Osteoblast (primary cell): ENCODE measurements around the gene KRT2. TPM values are rescaled to one million over a fixed set of nuclear protein-coding genes. Genes with fewer than 3 reads are reported as not detected.

Source experiments
- DNase-seq: peaks from one replicate; pipeline ENCODE4 v3.0.0; 2011; ENCODE audit warnings: low spot score, mixed read lengths; ENCODE audit not compliant: insufficient read length; ENCODE audit errors: missing footprints
- H2AFZ ChIP-seq: 2 replicates; pipeline ENCODE4 v1.6.0; 2011; ENCODE audit warnings: mild to moderate bottlenecking, low read length
- H3K27ac ChIP-seq: 2 replicates; pipeline ENCODE4 v1.5.1; 2011; ENCODE audit warnings: mild to moderate bottlenecking, low read depth, low read length, moderate library complexity
- H3K27me3 ChIP-seq: 2 replicates; pipeline ENCODE4 v1.6.0; 2012; ENCODE audit warnings: mild to moderate bottlenecking, control low read depth, inconsistent platforms, low read length, moderate library complexity; ENCODE audit not compliant: insufficient read depth
- H3K36me3 ChIP-seq: 2 replicates; pipeline ENCODE4 v1.5.1; 2011; ENCODE audit warnings: mild to moderate bottlenecking, low read length, control low read depth, moderate library complexity; ENCODE audit not compliant: insufficient read depth
- H3K4me1 ChIP-seq: 2 replicates; pipeline ENCODE4 v1.5.1; 2011; ENCODE audit warnings: mild to moderate bottlenecking, low read length, control low read depth, moderate library complexity; ENCODE audit not compliant: insufficient read depth
- H3K4me2 ChIP-seq: 2 replicates; pipeline ENCODE4 v1.6.0; 2011; ENCODE audit warnings: mild to moderate bottlenecking, low read length; ENCODE audit not compliant: insufficient read depth
- H3K4me3 ChIP-seq: fragments of 200-600 bp; sonication (generic); 3 replicates; pipeline ENCODE4 v1.5.1; 2012; ENCODE audit warnings: mild to moderate bottlenecking, low read length, inconsistent platforms; ENCODE audit not compliant: insufficient read depth
- H3K79me2 ChIP-seq: 2 replicates; pipeline ENCODE4 v1.6.0; 2012; ENCODE audit warnings: mild to moderate bottlenecking, low read length, control low read depth, inconsistent platforms; ENCODE audit not compliant: insufficient read depth
- H3K9me3 ChIP-seq: 2 replicates; pipeline ENCODE4 v1.5.1; 2011; ENCODE audit warnings: low read depth, low read length, control low read depth
- H4K20me1 ChIP-seq: 2 replicates; pipeline ENCODE4 v1.6.0; 2012; ENCODE audit warnings: mild to moderate bottlenecking, low read length, control low read depth; ENCODE audit not compliant: insufficient read depth
- CTCF ChIP-seq: IDR thresholded peaks from 2 replicates; pipeline ENCODE4 v1.5.1; 2011; ENCODE audit warnings: mild to moderate bottlenecking, low read depth, low read length, moderate library complexity; ENCODE audit errors: extremely low read depth
- total RNA-seq: library from RNA; depleted of rRNA; stranded (reverse); fragments of >200 nt; gene quantifications from 2 replicates; pipeline ENCODE4 v1.2.3, GENCODE V29; 2012

KRT2 gene
- total RNA-seq, 1 donor, result not detected

- Histone ChIP-seq H2AFZ (no peak overlapping the region), H3K4me3 (no peak overlapping the region), H3K27me3 (peaks cover 55% of the 10 kb centered on the region), H3K27ac (no peak overlapping the region), H3K4me1 (no peaks in the 10 kb centered on the region), H3K36me3 (no peaks in the 10 kb centered on the region), H4K20me1 (no peaks in the 10 kb centered on the region), H3K79me2 (no peaks in the 10 kb centered on the region), H3K9me3 (no peaks in the 10 kb centered on the region), H3K4me2 (no peak overlapping the region)
- TF ChIP-seq CTCF, result no peak
- no peak for DNase-seq
These were observed 33.4 kb upstream of the KRT2 start for GRCh38 chr12:52685406-52685890.

GRCh38 chr12:52684431-52684830, 32.4 kb upstream of the KRT2 start:
- no peak for TF ChIP-seq CTCF
- H4K20me1 ChIP-seq, result no peaks in the 10 kb centered on the region
- H3K4me1 ChIP-seq, result no peaks in the 10 kb centered on the region
- no peak overlapping the region for H2AFZ ChIP-seq
- DNase-seq, result no peak
- H3K79me2 ChIP-seq, result no peaks in the 10 kb centered on the region
- no peaks in the 10 kb centered on the region for H3K36me3 ChIP-seq
- H3K27ac ChIP-seq, result no peak overlapping the region
- H3K27me3 ChIP-seq, result peaks cover 50% of the 10 kb centered on the region
- H3K4me3 ChIP-seq, result no peak overlapping the region
- H3K9me3 ChIP-seq, result no peaks in the 10 kb centered on the region
- no peak overlapping the region for H3K4me2 ChIP-seq

- no peak for TF ChIP-seq CTCF
- no peak for DNase-seq
- Histone ChIP-seq H3K27me3 (peaks cover 49% of the 10 kb centered on the region), H3K4me1 (no peaks in the 10 kb centered on the region), H3K27ac (no peak overlapping the region), H4K20me1 (no peaks in the 10 kb centered on the region), H3K36me3 (no peaks in the 10 kb centered on the region), H3K79me2 (no peaks in the 10 kb centered on the region), H2AFZ (no peak overlapping the region), H3K4me3 (no peak overlapping the region), H3K4me2 (no peak overlapping the region), H3K9me3 (no peaks in the 10 kb centered on the region)
These were observed 31.7 kb upstream of the KRT2 start for GRCh38 chr12:52683575-52684300.

GRCh38 chr12:52682938-52683574, 31.0 kb upstream of the KRT2 start:
- H3K27me3 ChIP-seq, result peaks cover 44% of the 10 kb centered on the region
- DNase-seq, result no peak
- H4K20me1 ChIP-seq, result no peaks in the 10 kb centered on the region
- TF ChIP-seq CTCF, result no peak
- H3K4me1 ChIP-seq, result no peaks in the 10 kb centered on the region
- no peaks in the 10 kb centered on the region for H3K36me3 ChIP-seq
- H3K4me3 ChIP-seq, result no peak overlapping the region
- no peaks in the 10 kb centered on the region for H3K9me3 ChIP-seq
- H3K4me2 ChIP-seq, result no peak overlapping the region
- H3K27ac ChIP-seq, result no peak overlapping the region
- H2AFZ ChIP-seq, result no peak overlapping the region
- no peaks in the 10 kb centered on the region for H3K79me2 ChIP-seq
